ENCODE results near the gene RSU1. TPM values are rescaled to one million over a fixed set of nuclear protein-coding genes. Genes with fewer than 3 reads are reported as not detected.

Gene RSU1
- polyA plus RNA-seq, 3 donors: 45.7 to 111 (median 100) TPM

DNA sequence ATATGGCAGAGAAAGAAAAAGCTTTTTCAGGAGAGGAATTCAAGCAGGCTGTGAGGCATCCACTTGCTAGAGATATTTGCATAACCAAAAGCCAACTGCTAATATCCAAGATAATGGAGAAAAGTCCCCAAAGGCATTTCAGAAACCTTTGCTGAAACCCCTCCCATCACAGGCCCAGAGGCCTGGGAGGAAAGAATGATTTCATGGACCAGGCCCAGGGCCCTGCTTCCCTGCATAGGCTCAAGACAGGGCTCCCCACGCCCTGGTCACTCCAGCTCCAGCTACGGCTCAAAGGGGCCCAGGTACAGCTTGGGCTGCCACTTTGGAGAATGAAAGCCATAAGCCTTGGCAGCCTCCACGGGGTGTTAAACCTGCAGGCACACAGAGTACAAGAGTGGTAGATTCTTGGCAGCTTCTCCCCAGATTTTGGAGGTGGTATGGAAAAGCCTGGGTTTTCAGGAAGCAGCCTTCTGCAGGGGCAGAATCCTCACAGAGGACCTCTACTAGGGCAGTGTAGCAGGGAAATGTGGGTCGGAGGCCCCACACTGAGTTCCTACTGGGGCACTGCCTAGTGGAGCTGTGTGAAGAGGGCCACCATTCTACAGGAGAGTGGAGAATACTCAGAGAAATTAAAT lies 5.6 kb upstream of the RSU1 start:
- H3K4me3 ChIP-seq (replicated peaks in 1 of 3; ENCODE audit: low read depth in 2 of 3, low read length in 3 of 3): no peak overlapping the region
- Mint-ChIP-seq H3K36me3 (peaks cover 3 to 6% of the 10 kb centered on the region in 2 donors), H3K4me3 (no peak overlapping the region)

GRCh38 chr10:16822027-16822426 lies 4.8 kb upstream of the RSU1 start:
- no peak overlapping the region for H3K27ac ChIP-seq (ENCODE audit: low read depth in 1 of 2, low read length in 2 of 2)

More for the DNA sequence above, 5.6 kb upstream of the RSU1 start:
- 94% methylated on average over 4 of the region's 4 CpGs for WGBS (ENCODE audit: insufficient coverage)
- Histone ChIP-seq H3K36me3 (replicated peaks in 1 of 2; ENCODE audit: control insufficient read depth in 1 of 2, insufficient read depth in 2 of 2, low read length in 2 of 2) (no peaks in the 10 kb centered on the region), H3K9ac (ENCODE audit: insufficient read depth, low read length, poor library complexity, severe bottlenecking) (no peak overlapping the region), H3K27ac (ENCODE audit: low read depth in 1 of 2, low read length in 2 of 2) (no peak overlapping the region), H3K4me2 (replicated peaks; ENCODE audit: extremely low read depth, low read length, poor library complexity, severe bottlenecking) (no peak overlapping the region), H2AFZ (ENCODE audit: insufficient read depth, low read depth, low read length, poor library complexity, severe bottlenecking) (no peak overlapping the region), H3K9me3 (replicated peaks in 1 of 2; ENCODE audit: control insufficient read depth in 1 of 2, insufficient read depth in 1 of 2, low read length in 2 of 2) (peaks cover 15 to 19% of the 10 kb centered on the region in 2 donors), H4K20me1 (ENCODE audit: insufficient read depth, low read length) (no peaks in the 10 kb centered on the region), H3K27me3 (ENCODE audit: control insufficient read depth in 2 of 2, insufficient read depth in 2 of 2, low read length in 2 of 2) (peaks cover 0 to 2% of the 10 kb centered on the region in 2 donors), H3K79me2 (ENCODE audit: insufficient read depth, low read length) (no peaks in the 10 kb centered on the region), H3K4me1 (ENCODE audit: control insufficient read depth in 1 of 2, insufficient read depth in 2 of 2, low read length in 2 of 2) (peaks cover 21 to 23% of the 10 kb centered on the region in 2 donors)
- H3K9me3 Mint-ChIP-seq: peaks cover 16 to 19% (median 17%) of the 10 kb centered on the region in 7 donors
- H3K4me1 Mint-ChIP-seq: peaks cover 21% of the 10 kb centered on the region
- no peak for TF ChIP-seq CTCF (IDR thresholded peaks at IDR 0.05)
- peaks cover 2 to 10% (median 5%) of the 10 kb centered on the region in 3 donors for H3K27me3 Mint-ChIP-seq (ENCODE audit: low read depth in 3 of 3)
- intact Hi-C loops (cut with micrococcal nuclease): no loop called here
- H3K27ac Mint-ChIP-seq: no peak overlapping the region
- DNase-seq: no peak

More at GRCh38 chr10:16822027-16822426, 4.8 kb upstream of the RSU1 start:
- no peak overlapping the region for H3K27ac Mint-ChIP-seq
- Histone ChIP-seq H3K9ac (ENCODE audit: insufficient read depth, low read length, poor library complexity, severe bottlenecking) (no peak overlapping the region), H3K79me2 (ENCODE audit: insufficient read depth, low read length) (peaks cover 1% of the 10 kb centered on the region), H3K27me3 (ENCODE audit: control insufficient read depth in 2 of 2, insufficient read depth in 2 of 2, low read length in 2 of 2) (peaks cover 0 to 2% of the 10 kb centered on the region in 2 donors), H3K9me3 (replicated peaks in 1 of 2; ENCODE audit: control insufficient read depth in 1 of 2, insufficient read depth in 1 of 2, low read length in 2 of 2) (peaks cover 15 to 19% of the 10 kb centered on the region in 2 donors), H4K20me1 (ENCODE audit: insufficient read depth, low read length) (no peaks in the 10 kb centered on the region), H3K36me3 (replicated peaks in 1 of 2; ENCODE audit: control insufficient read depth in 1 of 2, insufficient read depth in 2 of 2, low read length in 2 of 2) (no peaks in the 10 kb centered on the region), H3K4me1 (ENCODE audit: control insufficient read depth in 1 of 2, insufficient read depth in 2 of 2, low read length in 2 of 2) (peaks cover 23 to 27% of the 10 kb centered on the region in 2 donors), H3K4me3 (replicated peaks in 1 of 3; ENCODE audit: low read depth in 2 of 3, low read length in 3 of 3) (no peak overlapping the region), H2AFZ (ENCODE audit: insufficient read depth, low read depth, low read length, poor library complexity, severe bottlenecking) (no peak overlapping the region), H3K4me2 (replicated peaks; ENCODE audit: extremely low read depth, low read length, poor library complexity, severe bottlenecking) (no peak overlapping the region)
- no peak for TF ChIP-seq CTCF (IDR thresholded peaks at IDR 0.05)
- intact Hi-C loops (cut with micrococcal nuclease): no loop called here
- peaks cover 21% of the 10 kb centered on the region for H3K4me1 Mint-ChIP-seq
- peaks cover 2 to 10% (median 5%) of the 10 kb centered on the region in 3 donors for H3K27me3 Mint-ChIP-seq (ENCODE audit: low read depth in 3 of 3)
- no peak overlapping the region for H3K4me3 Mint-ChIP-seq
- peaks cover 3 to 6% of the 10 kb centered on the region in 2 donors for H3K36me3 Mint-ChIP-seq
- DNase-seq: no peak
- 100% methylated on average over 1 of the region's 2 CpGs for whole genome bisulfite sequencing (ENCODE audit: insufficient coverage)
- H3K9me3 Mint-ChIP-seq: peaks cover 16 to 19% (median 17%) of the 10 kb centered on the region in 7 donors
